H4 (cell line): ENCODE data around the gene SCNN1B. TPM values are rescaled to one million over a fixed set of nuclear protein-coding genes. Genes with fewer than 3 reads are reported as not detected.
"Not testable (repeated sequence)": the region's sequence is repeated elsewhere in the genome, so short reads cannot be mapped to it uniquely, and the experiment has no call there.

Source experiments
- DNase-seq: peaks from one replicate; pipeline ENCODE4 v3.0.0-alpha.2; 2015; ENCODE audit warnings: low spot score
- total RNA-seq: library from RNA; depleted of rRNA; stranded (reverse); fragments of >200 nt; shearing (Covaris generic); gene quantifications from 2 replicates; pipeline ENCODE4 v1.2.3, GENCODE V29; 2014

SCNN1B gene
- total RNA-seq, 1 experiment from 2014 or later = not detected

DNA sequence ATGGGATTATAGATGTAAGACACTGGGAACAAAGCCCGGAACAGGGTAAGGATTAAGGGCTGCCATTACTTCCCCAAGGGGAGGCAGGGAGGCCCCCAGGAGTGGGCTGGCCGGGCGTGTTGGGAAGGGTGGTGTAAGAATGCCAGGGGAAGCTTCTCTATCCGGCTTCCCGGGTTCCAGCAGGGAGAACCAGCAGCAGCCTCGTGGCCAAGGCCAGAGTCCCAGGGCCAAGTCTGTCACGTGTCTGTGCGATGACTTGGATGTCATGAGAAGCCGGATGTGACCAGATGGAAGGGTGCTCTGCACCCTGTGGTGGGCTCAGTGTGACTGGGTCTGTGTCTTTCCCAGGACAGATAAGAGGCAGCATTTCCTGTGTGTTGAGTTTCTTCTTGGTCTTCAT is 52.1 kb downstream of the SCNN1B start:
- DNase-seq = no peak

DNA sequence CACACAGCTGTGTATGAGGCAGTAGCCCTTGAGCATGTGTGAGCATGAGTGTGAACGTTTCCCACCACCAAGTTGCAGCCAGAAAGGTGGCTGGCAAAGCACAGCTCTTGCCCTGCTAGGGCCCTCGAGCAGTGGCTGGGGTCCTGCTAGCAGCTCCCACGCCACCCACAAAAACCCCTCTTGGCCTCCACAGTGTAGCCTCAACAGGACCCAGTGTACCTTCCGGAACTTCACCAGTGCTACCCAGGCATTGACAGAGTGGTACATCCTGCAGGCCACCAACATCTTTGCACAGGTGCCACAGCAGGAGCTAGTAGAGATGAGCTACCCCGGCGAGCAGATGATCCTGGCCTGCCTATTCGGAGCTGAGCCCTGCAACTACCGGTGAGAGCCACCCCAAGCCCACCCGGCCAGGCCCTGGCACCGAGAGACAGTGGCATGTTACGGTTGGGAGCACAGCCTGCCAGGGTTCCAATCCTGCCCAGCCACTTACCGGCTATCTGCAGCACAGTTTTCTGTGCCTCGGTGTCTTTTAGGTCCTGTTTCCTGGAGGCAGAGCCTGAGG is 53.1 kb downstream of the SCNN1B start:
- no peak for DNase-seq

DNA sequence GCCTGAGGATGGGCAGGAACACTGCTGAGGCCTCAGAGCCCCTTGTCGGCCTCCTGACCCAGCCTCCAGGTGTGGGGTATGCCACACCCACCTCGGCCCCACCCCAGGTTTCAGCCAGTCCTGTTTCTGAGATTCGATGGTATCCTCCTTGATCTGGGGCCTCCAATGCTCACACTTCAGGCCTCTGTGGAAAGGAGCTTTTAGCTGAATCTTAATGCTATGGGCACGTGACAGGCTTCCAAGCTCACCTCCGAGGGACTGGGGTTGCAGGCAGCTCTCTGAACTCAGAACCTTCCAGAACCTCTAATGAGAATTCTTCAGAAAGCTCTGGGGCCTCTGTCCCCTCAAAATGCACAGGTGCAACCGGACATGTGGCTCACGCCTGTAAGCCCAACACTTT is 54.8 kb downstream of the SCNN1B start:
- DNase-seq = no peak

GRCh38 chr16:23357761-23358290 is 55.7 kb downstream of the SCNN1B start:
- no peak for DNase-seq

- no peak for DNase-seq
These were observed 57.1 kb downstream of the SCNN1B start for GRCh38 chr16:23359092-23359760.

DNA sequence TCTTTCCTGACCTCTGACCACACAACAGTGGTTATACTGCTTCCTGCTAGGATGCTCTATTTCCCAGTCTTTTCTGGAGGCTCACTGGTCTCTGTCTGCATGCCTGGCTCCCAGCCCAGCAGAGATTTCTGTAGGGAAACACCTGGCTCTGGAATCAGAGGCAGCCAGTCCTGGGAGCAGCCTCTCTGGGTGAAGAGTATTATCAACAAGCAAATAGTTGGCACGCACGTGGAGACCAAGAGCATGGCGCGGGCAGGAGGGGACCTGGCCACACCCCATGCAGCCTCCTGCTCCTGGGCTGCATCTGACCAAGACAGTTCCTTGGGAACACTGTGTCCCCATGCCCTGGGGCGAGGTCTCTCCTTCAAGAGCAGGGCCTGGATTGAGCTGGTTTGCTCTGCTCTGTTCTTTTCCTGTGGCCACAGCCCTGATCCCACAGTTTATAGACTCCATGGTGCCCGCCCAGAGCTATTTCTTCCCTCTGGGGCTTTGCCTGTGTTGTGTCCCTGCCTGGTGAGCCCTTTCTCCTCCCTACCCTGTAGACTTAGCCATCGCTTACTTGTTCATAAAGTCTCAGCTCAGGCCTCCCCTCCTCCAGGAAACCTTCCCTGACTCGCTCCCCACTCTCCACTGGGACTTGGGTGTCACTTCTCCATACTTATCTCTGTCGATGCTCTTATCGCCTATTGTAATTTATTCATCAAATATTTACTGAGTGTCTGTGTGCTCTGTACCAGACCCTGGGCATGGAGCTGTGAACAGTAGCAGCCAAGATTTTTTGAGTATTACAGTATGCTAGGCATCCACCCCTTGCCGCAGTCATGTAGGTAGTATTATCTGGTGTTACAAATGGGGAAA is 60.6 kb downstream of the SCNN1B start:
- peak; percentile 43 for DNase-seq

DNA sequence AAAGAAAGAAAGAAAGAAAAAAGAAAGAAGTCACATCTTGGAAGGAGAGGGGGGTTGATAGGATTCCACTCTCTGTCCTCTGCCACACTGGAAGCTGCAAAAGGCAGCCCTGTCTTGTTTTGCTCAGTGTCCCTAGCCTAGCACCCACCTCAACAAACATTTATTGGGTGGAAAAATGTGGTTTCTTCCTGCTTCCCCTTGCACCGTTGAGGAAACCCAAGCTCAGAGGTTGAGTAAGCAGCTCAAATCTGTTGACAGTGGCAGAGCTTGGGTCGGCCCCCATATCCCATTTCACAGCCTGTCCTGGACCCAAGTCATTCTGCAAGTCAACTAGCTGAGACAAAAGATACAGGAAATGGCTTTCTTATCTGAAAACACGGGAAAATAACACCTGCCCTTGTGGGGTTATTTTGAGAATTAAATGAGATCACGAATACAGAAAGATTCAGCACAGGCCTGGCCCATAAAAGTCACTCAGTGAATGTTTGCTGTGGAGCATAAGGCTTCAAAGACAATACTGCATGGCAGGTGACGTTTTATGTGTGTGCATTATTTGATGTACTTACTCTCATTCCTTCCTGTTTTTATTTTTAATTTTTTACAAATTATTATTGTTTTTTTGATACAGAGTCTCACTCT is 63.6 kb downstream of the SCNN1B start:
- DNase-seq = peak; percentile 21

DNA sequence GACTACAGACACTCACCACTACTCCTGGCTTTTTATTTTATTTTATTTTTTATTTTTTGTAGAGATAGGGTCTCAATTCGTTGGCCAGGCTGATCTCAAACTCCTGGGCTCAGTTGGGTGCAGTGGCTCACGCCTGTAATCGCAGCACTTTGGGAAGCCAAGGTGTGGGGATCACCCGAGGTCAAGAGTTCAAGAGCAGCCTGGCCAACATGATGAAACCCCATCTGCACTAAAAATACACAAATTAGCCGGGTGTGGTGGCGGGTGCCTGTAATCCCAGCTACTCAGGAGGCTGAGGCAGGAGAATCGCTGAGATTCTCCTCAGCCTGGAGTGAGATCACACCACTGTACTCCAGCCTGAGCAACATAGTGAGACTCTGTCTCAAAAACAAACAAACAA is 64.2 kb downstream of the SCNN1B start:
- DNase-seq = not testable (repeated sequence)

DNA sequence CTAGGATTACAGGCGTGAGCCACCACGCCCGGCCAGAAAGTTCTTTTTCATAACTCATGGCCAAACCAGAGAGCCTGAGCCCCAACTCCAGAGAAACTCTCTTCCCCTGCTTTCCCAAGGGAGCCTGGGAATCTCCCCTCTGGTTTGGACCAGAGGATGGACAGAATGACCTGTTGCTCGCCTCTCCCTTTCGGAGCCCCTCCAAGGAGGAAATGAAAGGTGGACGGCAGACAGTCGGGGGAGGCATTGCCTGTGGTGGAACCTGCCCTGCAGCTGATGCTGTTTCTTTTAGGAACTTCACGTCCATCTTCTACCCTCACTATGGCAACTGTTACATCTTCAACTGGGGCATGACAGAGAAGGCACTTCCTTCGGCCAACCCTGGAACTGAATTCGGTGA is 65.5 kb downstream of the SCNN1B start:
- DNase-seq = no peak

GRCh38 chr16:23367988-23368387 is 65.9 kb downstream of the SCNN1B start:
- DNase-seq = no peak

DNA sequence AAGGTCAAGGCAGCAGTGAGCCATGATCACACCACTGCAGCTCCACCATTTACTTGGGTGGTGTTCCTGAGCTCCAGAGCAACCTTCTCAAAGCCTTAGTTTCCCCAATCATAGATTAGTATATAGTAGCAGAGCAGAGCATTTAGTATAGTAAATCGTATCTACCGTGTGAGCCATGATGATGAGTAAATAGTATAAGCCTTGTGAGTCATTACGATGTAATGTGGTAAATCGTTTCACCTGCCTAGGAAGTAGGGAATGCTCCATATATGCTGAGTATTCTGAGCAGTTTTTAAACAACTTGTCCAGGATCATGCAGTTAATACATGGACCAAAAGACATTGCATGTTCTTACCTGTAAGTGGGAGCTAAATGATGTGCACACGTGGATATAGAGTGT is 66.4 kb downstream of the SCNN1B start:
- no peak for DNase-seq

DNA sequence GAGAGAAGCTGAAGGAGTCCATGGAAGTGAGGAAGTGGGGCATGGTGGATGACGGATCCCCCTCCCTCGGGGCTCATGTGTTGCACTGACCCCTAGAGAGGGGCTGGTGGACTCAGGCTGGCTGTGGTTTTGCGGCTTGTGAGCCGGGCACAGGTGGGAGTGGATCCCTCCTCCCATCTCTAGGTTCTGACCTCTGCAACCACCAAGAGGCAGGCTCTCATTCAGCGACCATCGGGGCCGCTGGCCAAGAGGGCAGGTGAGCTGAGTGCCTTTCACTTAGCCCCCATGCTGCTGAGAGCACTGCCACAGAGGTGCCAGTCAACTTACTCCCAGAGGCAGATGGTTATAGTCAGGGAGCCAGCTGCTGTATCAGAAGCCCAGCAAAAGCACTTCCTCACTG is 67.3 kb downstream of the SCNN1B start:
- DNase-seq = no peak

GRCh38 chr16:23371368-23371767 is 69.3 kb downstream of the SCNN1B start:
- DNase-seq = no peak

DNA sequence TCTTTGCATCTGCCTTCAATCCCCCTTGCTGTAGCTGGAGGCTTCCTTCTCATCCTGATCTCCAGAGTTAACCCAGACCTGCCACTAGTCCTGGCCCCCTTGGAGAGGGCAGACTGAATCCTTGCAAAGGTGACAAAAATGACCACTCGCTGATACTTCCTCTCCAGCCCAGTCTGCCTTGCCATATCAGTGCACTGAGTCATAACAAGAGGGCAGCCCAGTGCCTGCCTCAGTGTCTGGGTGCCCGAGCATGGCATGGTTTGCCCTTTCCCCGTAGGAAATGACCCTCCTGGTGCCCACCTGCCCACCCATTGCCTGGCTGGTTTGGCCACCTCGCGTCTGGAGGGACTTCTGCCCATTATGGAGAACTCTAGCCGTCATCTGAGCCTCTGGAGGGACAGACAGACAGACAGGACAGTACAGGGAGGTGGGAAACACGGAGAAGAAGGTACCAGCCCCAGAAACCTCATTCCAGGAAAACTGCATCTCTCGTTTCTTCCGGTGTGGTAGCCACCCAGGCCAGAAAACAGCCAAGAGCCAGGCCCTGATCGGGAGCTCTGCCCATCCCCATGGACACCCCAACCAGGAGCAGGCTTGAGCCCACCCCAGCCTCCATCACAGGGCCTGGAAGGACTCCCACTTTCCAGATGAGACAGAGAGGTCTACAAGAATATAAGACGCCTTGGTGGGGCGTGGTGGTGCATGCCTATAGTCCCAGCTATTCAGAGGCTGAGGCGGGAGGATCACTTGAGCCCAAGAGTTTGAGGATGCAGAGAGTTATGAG is 71.5 kb downstream of the SCNN1B start:
- DNase-seq = no peak

- DNase-seq = no peak
These were observed 72.8 kb downstream of the SCNN1B start for GRCh38 chr16:23374721-23375510.

GRCh38 chr16:23375643-23376042 is 73.5 kb downstream of the SCNN1B start:
- no peak for DNase-seq

GRCh38 chr16:23377071-23377931 is 75.2 kb downstream of the SCNN1B start:
- no peak for DNase-seq

DNA sequence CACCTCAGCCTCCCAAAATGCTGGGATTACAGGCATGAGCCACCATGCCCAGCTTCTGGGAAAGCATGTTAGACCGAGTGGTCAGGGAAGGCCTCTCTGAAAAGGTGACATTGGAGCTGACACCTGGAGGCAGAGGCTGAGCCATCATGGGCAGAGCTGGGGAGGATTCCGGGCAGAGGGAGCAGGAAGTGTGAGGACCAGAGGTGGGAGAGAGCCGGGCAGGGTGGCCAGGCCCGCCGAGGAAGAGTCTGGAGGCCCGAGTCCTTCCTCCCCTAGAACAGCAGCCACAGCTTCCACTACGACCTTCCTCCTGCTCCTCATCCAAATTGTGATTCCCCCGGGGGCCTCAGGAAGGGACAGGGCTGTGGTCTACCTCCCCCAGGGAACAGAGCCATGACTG is 76.2 kb downstream of the SCNN1B start:
- no peak for DNase-seq

- no peak for DNase-seq
These were observed 76.8 kb downstream of the SCNN1B start for GRCh38 chr16:23378921-23379320.

DNA sequence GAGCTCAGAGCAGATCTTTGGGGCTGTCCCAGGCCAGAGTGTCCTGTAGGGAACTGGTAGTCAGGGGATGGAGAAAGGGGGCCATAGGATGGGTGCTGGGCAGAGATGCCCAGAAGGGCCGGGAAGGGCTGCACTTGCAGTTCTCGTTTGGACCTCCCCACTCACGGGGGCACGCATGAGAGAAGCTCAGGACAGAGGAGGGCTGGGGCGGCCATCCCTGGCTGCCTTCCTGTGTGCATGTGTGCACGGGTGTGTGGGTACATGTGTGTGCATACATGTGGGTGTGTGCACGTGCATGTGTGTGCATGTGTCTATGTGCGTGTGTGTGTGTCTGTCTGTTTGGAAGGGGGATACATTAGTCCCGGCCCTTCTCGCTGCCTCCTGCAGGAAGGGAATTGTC is 77.6 kb downstream of the SCNN1B start:
- no peak for DNase-seq
